Gastroesophageal sphincter (tissue), 4 donors: ENCODE data around the gene RNF39. TPM values are rescaled to one million over a fixed set of nuclear protein-coding genes. Genes with fewer than 3 reads are reported as not detected.
A peak's percentile ranks its signal among the peaks of the same experiment; 100 is the strongest.

Experiments used
- ATAC-seq: fragments of 150-250 bp; one replicate; pipeline ENCODE4 v1.9.1; 2016; ENCODE audit warnings: mild to moderate bottlenecking, moderate library complexity
- H3K27ac ChIP-seq, 4 donors: fragments of 200-600 bp; sonication (generic) in 3 of 4; 1 replicate in 3 of 4; 2 replicates in 1 of 4; pipeline ENCODE4 v1.5.1; 2016 to 2019
- H3K27me3 ChIP-seq: fragments of 200-600 bp; sonication (generic); one replicate; pipeline ENCODE4 v1.5.1; 2019
- H3K36me3 ChIP-seq, 2 donors: fragments of 200-600 bp; sonication (generic); one replicate each; pipeline ENCODE4 v1.5.1; 2019; ENCODE audit warnings: control low read depth in 1 of 2
- H3K4me1 ChIP-seq, 3 donors: fragments of 200-600 bp; sonication (generic); 1 replicate in 2 of 3; 2 replicates in 1 of 3; pipeline ENCODE4 v1.5.1; 2016 to 2019; ENCODE audit warnings: control low read depth in 2 of 3
- H3K4me3 ChIP-seq, 2 donors: fragments of 200-600 bp; sonication (generic); one replicate each; pipeline ENCODE4 v1.5.1; 2019; ENCODE audit warnings: mild to moderate bottlenecking in 1 of 2, moderate library complexity in 1 of 2
- H3K9me3 ChIP-seq, 3 donors: fragments of 200-600 bp; sonication (generic); one replicate each; pipeline ENCODE4 v1.5.1; 2017 to 2019; ENCODE audit warnings: control low read depth in 2 of 3
- EP300 ChIP-seq: sonication (generic); formaldehyde crosslinking; IDR thresholded peaks from one replicate; pipeline ENCODE4 v1.6.1; 2017; ENCODE audit warnings: antibody characterized with exemption, mild to moderate bottlenecking
- POLR2A ChIP-seq, 2 donors: fragments of 450-650 bp; IDR thresholded peaks; one replicate each; pipeline ENCODE4 v1.6.1; 2017; ENCODE audit warnings: antibody characterized with exemption in 2 of 2, mild to moderate bottlenecking in 2 of 2, moderate library complexity in 1 of 2
- POLR2AphosphoS5 ChIP-seq: sonication (generic); formaldehyde crosslinking; IDR thresholded peaks from one replicate; pipeline ENCODE4 v1.6.1; 2017; ENCODE audit warnings: antibody characterized with exemption
- WGBS, 2 donors: methylation state at CpG; one replicate each; pipeline ENCODE4 v1.1.5; 2018; ENCODE audit warnings: low coverage in 1 of 2; 5-methylcytosine and 5-hydroxymethylcytosine counted together
- total RNA-seq, 4 donors: library from RNA; depleted of rRNA; stranded (reverse); fragments of >200 nt; gene quantifications; one replicate each; pipeline ENCODE4 v1.1.0, GENCODE V29; 2016
- TF ChIP-seq, protein P1 (sequence below), 4 experiments: fragments of 200-600 bp in 2 of 4; fragments of 450-650 bp in 2 of 4; sonication (generic) in 1 of 4; IDR thresholded peaks; one replicate each; pipeline ENCODE4 v1.5.1; 2017 to 2019; ENCODE audit warnings: antibody characterized with exemption in 4 of 4, mild to moderate bottlenecking in 2 of 4, moderate library complexity in 2 of 4

RNF39 gene
- total RNA-seq, 4 donors from 2014 or later = 0.49 TPM; not detected in 3

DNA sequence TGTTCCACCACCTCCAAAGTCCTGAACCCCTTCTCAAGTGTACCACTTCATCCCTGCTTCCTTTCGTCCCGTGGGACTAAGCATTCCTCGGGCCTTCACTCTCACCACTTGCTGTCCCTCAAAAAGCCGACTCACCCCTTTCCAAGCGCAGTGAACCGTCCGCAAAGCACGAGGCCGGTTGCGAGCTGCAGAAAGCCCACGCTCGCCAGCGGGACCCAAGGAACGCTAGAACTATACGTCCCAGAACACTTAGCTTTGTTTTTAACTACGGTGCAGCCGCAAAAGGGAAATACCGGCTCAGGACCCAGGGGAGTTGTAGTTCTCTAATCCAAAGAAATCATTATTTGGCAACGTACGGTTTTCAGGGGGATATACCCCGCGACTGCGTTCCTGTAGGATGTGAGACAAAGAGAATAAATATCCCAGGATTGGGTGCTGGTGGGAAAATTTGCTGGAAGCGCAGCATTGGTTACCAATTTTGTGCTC is 14.9 kb downstream of the RNF39 start:
- H3K27me3 ChIP-seq = no peaks in the 10 kb centered on the region
- no peak for TF ChIP-seq POLR2A (IDR thresholded peaks at IDR 0.05)
- no peak for TF ChIP-seq POLR2AphosphoS5
- TF ChIP-seq EP300 = no peak
- TF ChIP-seq, protein P1, sequence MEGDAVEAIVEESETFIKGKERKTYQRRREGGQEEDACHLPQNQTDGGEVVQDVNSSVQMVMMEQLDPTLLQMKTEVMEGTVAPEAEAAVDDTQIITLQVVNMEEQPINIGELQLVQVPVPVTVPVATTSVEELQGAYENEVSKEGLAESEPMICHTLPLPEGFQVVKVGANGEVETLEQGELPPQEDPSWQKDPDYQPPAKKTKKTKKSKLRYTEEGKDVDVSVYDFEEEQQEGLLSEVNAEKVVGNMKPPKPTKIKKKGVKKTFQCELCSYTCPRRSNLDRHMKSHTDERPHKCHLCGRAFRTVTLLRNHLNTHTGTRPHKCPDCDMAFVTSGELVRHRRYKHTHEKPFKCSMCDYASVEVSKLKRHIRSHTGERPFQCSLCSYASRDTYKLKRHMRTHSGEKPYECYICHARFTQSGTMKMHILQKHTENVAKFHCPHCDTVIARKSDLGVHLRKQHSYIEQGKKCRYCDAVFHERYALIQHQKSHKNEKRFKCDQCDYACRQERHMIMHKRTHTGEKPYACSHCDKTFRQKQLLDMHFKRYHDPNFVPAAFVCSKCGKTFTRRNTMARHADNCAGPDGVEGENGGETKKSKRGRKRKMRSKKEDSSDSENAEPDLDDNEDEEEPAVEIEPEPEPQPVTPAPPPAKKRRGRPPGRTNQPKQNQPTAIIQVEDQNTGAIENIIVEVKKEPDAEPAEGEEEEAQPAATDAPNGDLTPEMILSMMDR (IDR thresholded peaks at IDR 0.05) = no peak
- 0% methylated on average over 13 to 16 of the region's 24 CpGs for WGBS, 2 donors
- peak overlapping the region; percentile 72 to 76 for H3K4me3 ChIP-seq
- peak overlapping the region; percentile 79 to 94 (median 88) for H3K27ac ChIP-seq
- H3K9me3 ChIP-seq = no peaks in the 10 kb centered on the region
- H3K4me1 ChIP-seq = peaks cover 4 to 39% (median 13%) of the 10 kb centered on the region in 3 donors
- peaks cover 0 to 39% of the 10 kb centered on the region in 2 donors for H3K36me3 ChIP-seq
- peak; percentile 6 for ATAC-seq

DNA sequence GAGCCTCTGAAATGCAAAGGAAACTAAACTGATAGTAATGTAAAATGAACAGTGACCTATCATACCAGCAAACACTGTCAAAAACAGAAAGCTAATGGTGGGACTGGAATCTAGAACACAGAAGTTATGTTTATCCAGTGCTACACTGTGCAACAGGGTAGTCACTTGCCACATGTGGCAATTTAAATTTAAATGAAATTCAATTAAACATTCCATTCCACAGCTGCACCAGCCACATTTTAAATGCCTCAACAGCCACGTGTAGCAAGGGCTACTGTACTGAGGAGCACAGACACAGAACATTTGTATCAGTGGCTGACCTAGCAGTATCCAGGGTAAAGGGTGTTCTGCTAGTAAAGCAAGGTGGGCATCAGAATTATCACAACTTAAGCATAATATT is 20.1 kb downstream of the RNF39 start:
- Histone ChIP-seq H3K36me3 (peaks cover 0 to 53% of the 10 kb centered on the region in 2 donors), H3K27me3 (no peaks in the 10 kb centered on the region), H3K9me3 (no peaks in the 10 kb centered on the region), H3K4me3 (no peak overlapping the region), H3K4me1 (peaks cover 4 to 14% (median 8%) of the 10 kb centered on the region in 3 donors), H3K27ac (no peak overlapping the region)
- TF ChIP-seq EP300 = no peak
- no peak for TF ChIP-seq POLR2A (IDR thresholded peaks at IDR 0.05)
- no peak for TF ChIP-seq POLR2AphosphoS5
- TF ChIP-seq, protein P1 (IDR thresholded peaks at IDR 0.05) = no peak
- 38 to 43% methylated on average over 1 of the region's 1 CpG for WGBS, 2 donors
- no peak for ATAC-seq

- Histone ChIP-seq H3K27ac (no peak overlapping the region), H3K4me1 (no peaks in the 10 kb centered on the region), H3K4me3 (no peak overlapping the region), H3K36me3 (peaks cover 0 to 53% of the 10 kb centered on the region in 2 donors), H3K27me3 (no peaks in the 10 kb centered on the region), H3K9me3 (no peaks in the 10 kb centered on the region)
- TF ChIP-seq POLR2A (IDR thresholded peaks at IDR 0.05) (no peak), POLR2AphosphoS5 (no peak), EP300 (no peak)
- TF ChIP-seq, protein P1 (IDR thresholded peaks at IDR 0.05) = no peak
- ATAC-seq = no peak
- 81% methylated on average over 3 of the region's 3 CpGs; no CpG with 5 or more reads in 1 of the 2 donors for WGBS, 2 donors
Measured at GRCh38 chr6:30053682-30054081, 21.9 kb downstream of the RNF39 start.

GRCh38 chr6:30047220-30047619 is 28.3 kb downstream of the RNF39 start:
- no peaks in the 10 kb centered on the region for H3K27me3 ChIP-seq
- no peaks in the 10 kb centered on the region for H3K4me1 ChIP-seq
- no peak overlapping the region for H3K27ac ChIP-seq
- H3K36me3 ChIP-seq = peaks cover 0 to 10% of the 10 kb centered on the region in 2 donors
- ATAC-seq = no peak
- 56 to 69% methylated on average over 1 to 2 of the region's 2 CpGs for WGBS, 2 donors
- no peaks in the 10 kb centered on the region for H3K9me3 ChIP-seq
- H3K4me3 ChIP-seq = no peak overlapping the region
- TF ChIP-seq EP300 (no peak), POLR2A (IDR thresholded peaks at IDR 0.05) (no peak), POLR2AphosphoS5 (no peak)
- TF ChIP-seq, protein P1 (IDR thresholded peaks at IDR 0.05) = no peak

DNA sequence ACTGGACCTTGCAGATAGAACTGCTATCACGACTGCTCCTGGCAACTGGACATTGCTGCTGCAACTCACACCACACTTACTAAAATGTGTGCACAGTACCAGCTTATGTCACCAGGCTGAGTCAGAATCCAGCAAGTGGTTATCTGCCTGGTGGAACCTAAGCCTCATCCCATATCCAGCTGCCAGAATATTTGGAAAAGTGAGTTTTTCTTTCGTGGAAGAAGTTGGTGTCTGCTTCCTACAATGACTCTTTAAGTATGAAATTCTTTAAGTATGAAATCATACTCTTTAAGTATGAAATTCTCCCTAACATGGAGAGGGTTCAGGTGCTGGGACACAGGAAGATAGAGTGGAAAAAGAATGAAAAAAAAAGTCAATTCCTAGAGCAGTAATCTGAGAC is 30.9 kb downstream of the RNF39 start:
- H3K9me3 ChIP-seq = no peaks in the 10 kb centered on the region
- H3K4me1 ChIP-seq = no peaks in the 10 kb centered on the region
- no peak overlapping the region for H3K4me3 ChIP-seq
- H3K27ac ChIP-seq = no peak overlapping the region
- TF ChIP-seq POLR2AphosphoS5 (no peak), POLR2A (IDR thresholded peaks at IDR 0.05) (no peak), EP300 (no peak)
- TF ChIP-seq, protein P1 (IDR thresholded peaks at IDR 0.05) = no peak
- H3K36me3 ChIP-seq = peaks cover 0 to 10% of the 10 kb centered on the region in 2 donors
- ATAC-seq = no peak
- H3K27me3 ChIP-seq = no peaks in the 10 kb centered on the region
- WGBS, 2 donors = 13 to 69% methylated on average over 1 to 2 of the region's 2 CpGs
